ENCODE data around the gene PCDH9.

PCDH9 gene

GRCh38 chr13:67086260-67086659, 143.9 kb downstream of the PCDH9 start:
- DNase-seq (ENCODE audit: low read depth), result no peak

- DNase-seq (ENCODE audit: low read depth), result no peak
Observed at GRCh38 chr13:67084066-67084465, 146.1 kb downstream of the PCDH9 start.

GRCh38 chr13:67083519-67083918, 146.6 kb downstream of the PCDH9 start:
- no peak for DNase-seq (ENCODE audit: low read depth)

- no peak for DNase-seq (ENCODE audit: low read depth)
Observed at GRCh38 chr13:67080351-67080750, 149.8 kb downstream of the PCDH9 start.

- no peak for DNase-seq (ENCODE audit: low read depth)
Observed at GRCh38 chr13:67078062-67078461, 152.1 kb downstream of the PCDH9 start.

GRCh38 chr13:67077132-67077531, 153.0 kb downstream of the PCDH9 start:
- DNase-seq (ENCODE audit: low read depth), result no peak

GRCh38 chr13:67076378-67076777, 153.8 kb downstream of the PCDH9 start:
- DNase-seq (ENCODE audit: low read depth), result no peak

GRCh38 chr13:67075239-67075638, 154.9 kb downstream of the PCDH9 start:
- no peak for DNase-seq (ENCODE audit: low read depth)

GRCh38 chr13:67071918-67072598, 158.1 kb downstream of the PCDH9 start:
- DNase-seq (ENCODE audit: low read depth), result no peak

- DNase-seq (ENCODE audit: low read depth), result no peak
Observed at GRCh38 chr13:67070306-67070705, 159.8 kb downstream of the PCDH9 start.

GRCh38 chr13:67069117-67069767, 160.9 kb downstream of the PCDH9 start:
- no peak for DNase-seq (ENCODE audit: low read depth)

- DNase-seq (ENCODE audit: low read depth), result no peak
Observed at GRCh38 chr13:67064920-67065319, 165.2 kb downstream of the PCDH9 start.

GRCh38 chr13:67063036-67063435, 167.1 kb downstream of the PCDH9 start:
- DNase-seq (ENCODE audit: low read depth), result no peak

- DNase-seq (ENCODE audit: low read depth), result no peak
Observed at GRCh38 chr13:67062160-67062559, 168.0 kb downstream of the PCDH9 start.

- DNase-seq (ENCODE audit: low read depth), result no peak
Observed at GRCh38 chr13:67061750-67062149, 168.4 kb downstream of the PCDH9 start.

- no peak for DNase-seq (ENCODE audit: low read depth)
Observed at GRCh38 chr13:67052550-67053490, 177.3 kb downstream of the PCDH9 start.

GRCh38 chr13:67049744-67050143, 180.4 kb downstream of the PCDH9 start:
- DNase-seq (ENCODE audit: low read depth), result no peak

- no peak for DNase-seq (ENCODE audit: low read depth)
Observed at GRCh38 chr13:67048821-67049150, 181.3 kb downstream of the PCDH9 start.

- no peak for DNase-seq (ENCODE audit: low read depth)
Observed at GRCh38 chr13:67048084-67048820, 181.9 kb downstream of the PCDH9 start.

- no peak for DNase-seq (ENCODE audit: low read depth)
Observed at GRCh38 chr13:67045357-67045756, 184.8 kb downstream of the PCDH9 start.

GRCh38 chr13:67043901-67044300, 186.2 kb downstream of the PCDH9 start:
- DNase-seq (ENCODE audit: low read depth), result no peak

GRCh38 chr13:67042556-67042955, 187.6 kb downstream of the PCDH9 start:
- DNase-seq (ENCODE audit: low read depth), result no peak
